GM12892 (cell line): Measurements from ENCODE around the gene TIE1.

Experiments
- DNase-seq: peaks from one replicate; pipeline ENCODE4 v3.0.0; 2011; ENCODE audit not compliant: insufficient read length
- FAIRE-seq: peaks from 2 replicates; lab custom pipeline; 2011; peaks lifted over from hg19 to GRCh38; lab: Jason Lieb, UNC
- POLR2A ChIP-seq: IDR thresholded peaks from 2 replicates; pipeline ENCODE4 v1.6.1; 2011; ENCODE audit warnings: low read depth, low read length, control low read depth
- POLR2AphosphoS5 ChIP-seq: IDR thresholded peaks from 2 replicates; pipeline ENCODE4 v1.6.1; 2011; ENCODE audit warnings: low read depth, low read length, control low read depth
- TAF1 ChIP-seq: IDR thresholded peaks from 2 replicates; pipeline ENCODE4 v1.6.1; 2011; ENCODE audit warnings: low read depth, mild to moderate bottlenecking, control low read depth, low read length, borderline replicate concordance

The TIE1 gene

GRCh38 chr1:43275826-43276620, 24.8 kb upstream of the TIE1 start:
- TF ChIP-seq POLR2AphosphoS5 (no peak), POLR2A (no peak), TAF1 (no peak)
- DNase-seq = no peak
- no peak for FAIRE-seq

- FAIRE-seq (no peak), DNase-seq (no peak)
- TF ChIP-seq POLR2AphosphoS5 = no peak
- TF ChIP-seq POLR2A = no peak
- no peak for TF ChIP-seq TAF1
Observed at GRCh38 chr1:43276673-43277072, 24.1 kb upstream of the TIE1 start.

GRCh38 chr1:43277116-43277876, 23.5 kb upstream of the TIE1 start:
- FAIRE-seq (no peak), DNase-seq (no peak)
- TF ChIP-seq TAF1 (no peak), POLR2AphosphoS5 (no peak), POLR2A (no peak)

- TF ChIP-seq POLR2AphosphoS5 (no peak), TAF1 (no peak), POLR2A (no peak)
- DNase-seq (no peak), FAIRE-seq (no peak)
Observed at GRCh38 chr1:43279161-43279560, 21.6 kb upstream of the TIE1 start.

- FAIRE-seq (no peak), DNase-seq (no peak)
- TF ChIP-seq POLR2AphosphoS5 (no peak), POLR2A (no peak), TAF1 (no peak)
Observed at GRCh38 chr1:43279666-43280065, 21.1 kb upstream of the TIE1 start.

GRCh38 chr1:43280692-43281091, 20.1 kb upstream of the TIE1 start:
- TF ChIP-seq TAF1 (no peak), POLR2A (no peak), POLR2AphosphoS5 (no peak)
- DNase-seq = no peak
- FAIRE-seq = no peak

GRCh38 chr1:43282220-43283195, 18.3 kb upstream of the TIE1 start:
- DNase-seq (no peak), FAIRE-seq (no peak)
- TF ChIP-seq POLR2A (no peak), POLR2AphosphoS5 (no peak), TAF1 (no peak)

GRCh38 chr1:43284065-43284464, 16.7 kb upstream of the TIE1 start:
- no peak for TF ChIP-seq TAF1
- no peak for TF ChIP-seq POLR2AphosphoS5
- DNase-seq = no peak
- FAIRE-seq = no peak

- no peak for FAIRE-seq
- TF ChIP-seq POLR2AphosphoS5 (no peak), POLR2A (no peak), TAF1 (no peak)
- no peak for DNase-seq
Observed at GRCh38 chr1:43284546-43285110, 16.2 kb upstream of the TIE1 start.

- no peak for DNase-seq
- TF ChIP-seq POLR2AphosphoS5 (no peak), POLR2A (no peak), TAF1 (no peak)
Observed at GRCh38 chr1:43285269-43285990, 15.4 kb upstream of the TIE1 start, which contains the start of gene C1orf210. C1orf210 (minus strand) TSS chr1:43285581; CDS start chr1:43283270, 2,311 bp downstream.

More at GRCh38 chr1:43285269-43285990, 15.4 kb upstream of the TIE1 start, which contains the start of gene C1orf210:
- no peak for FAIRE-seq
